Measurements from ENCODE around the gene KASH5. TPM values are rescaled to one million over a fixed set of nuclear protein-coding genes. Genes with fewer than 3 reads are reported as not detected.
"Not testable (repeated sequence)": the region's sequence is repeated elsewhere in the genome, so short reads cannot be mapped to it uniquely, and the experiment has no call there.

KASH5 gene
- total RNA-seq, 1 donor from 2014 or later = not detected

GRCh38 chr19:49363268-49364082, 24.6 kb upstream of the KASH5 start, which contains the start of gene DKKL1:
Gene DKKL1 (plus strand): TSS chr19:49363877. CDS start chr19:49363999, 122 bp downstream.
- H3K27me3 Mint-ChIP-seq (ENCODE audit: low read depth) = no peaks in the 10 kb centered on the region
- H3K4me1 Mint-ChIP-seq (ENCODE audit: low read depth) = peaks cover 12% of the 10 kb centered on the region
- H3K27ac Mint-ChIP-seq (ENCODE audit: unreplicated experiment) = no peak within 1 kb of the TSS

GRCh38 chr19:49364083-49364737, 23.8 kb upstream of the KASH5 start:
- Mint-ChIP-seq H3K4me1 (ENCODE audit: low read depth) (peaks cover 12% of the 10 kb centered on the region), H3K27ac (ENCODE audit: unreplicated experiment) (no peak overlapping the region), H3K36me3 (ENCODE audit: low read depth) (peaks cover 3% of the 10 kb centered on the region), H3K4me3 (ENCODE audit: unreplicated experiment) (no peak overlapping the region), H3K9me3 (ENCODE audit: low read depth) (peaks cover 2% of the 10 kb centered on the region), H3K27me3 (ENCODE audit: low read depth) (no peaks in the 10 kb centered on the region)
- TF ChIP-seq CTCF (IDR thresholded peaks at IDR 0.05) = no peak
- no peak for DNase-seq (ENCODE audit: low spot score)

More at GRCh38 chr19:49363268-49364082, 24.6 kb upstream of the KASH5 start, which contains the start of gene DKKL1:
- H3K9me3 Mint-ChIP-seq (ENCODE audit: low read depth) = no peaks in the 10 kb centered on the region
- peak; percentile 58 for TF ChIP-seq CTCF (IDR thresholded peaks at IDR 0.05)
- no peaks in the 10 kb centered on the region for H3K36me3 Mint-ChIP-seq (ENCODE audit: low read depth)
- H3K4me3 Mint-ChIP-seq (ENCODE audit: unreplicated experiment) = no peak within 1 kb of the TSS
- peak; percentile 99 for DNase-seq (ENCODE audit: low spot score)

GRCh38 chr19:49366110-49366509, 21.9 kb upstream of the KASH5 start:
- Mint-ChIP-seq H3K27ac (ENCODE audit: unreplicated experiment) (no peak overlapping the region), H3K9me3 (ENCODE audit: low read depth) (peaks cover 15% of the 10 kb centered on the region), H3K36me3 (ENCODE audit: low read depth) (peaks cover 7% of the 10 kb centered on the region), H3K27me3 (ENCODE audit: low read depth) (no peaks in the 10 kb centered on the region), H3K4me3 (ENCODE audit: unreplicated experiment) (no peak overlapping the region), H3K4me1 (ENCODE audit: low read depth) (peaks cover 1% of the 10 kb centered on the region)
- TF ChIP-seq CTCF (IDR thresholded peaks at IDR 0.05) = no peak
- no peak for DNase-seq (ENCODE audit: low spot score)

GRCh38 chr19:49368711-49369358, 19.2 kb upstream of the KASH5 start:
- no peak for TF ChIP-seq CTCF (IDR thresholded peaks at IDR 0.05)
- no peaks in the 10 kb centered on the region for H3K4me1 Mint-ChIP-seq (ENCODE audit: low read depth)

GRCh38 chr19:49371184-49371583, 16.9 kb upstream of the KASH5 start:
- no peak overlapping the region for H3K4me3 Mint-ChIP-seq (ENCODE audit: unreplicated experiment)

More at GRCh38 chr19:49368711-49369358, 19.2 kb upstream of the KASH5 start:
- Mint-ChIP-seq H3K4me3 (ENCODE audit: unreplicated experiment) (no peak overlapping the region), H3K27me3 (ENCODE audit: low read depth) (no peaks in the 10 kb centered on the region), H3K27ac (ENCODE audit: unreplicated experiment) (no peak overlapping the region), H3K36me3 (ENCODE audit: low read depth) (peaks cover 7% of the 10 kb centered on the region), H3K9me3 (ENCODE audit: low read depth) (peaks cover 15% of the 10 kb centered on the region)
- no peak for DNase-seq (ENCODE audit: low spot score)

GRCh38 chr19:49373174-49373573, 14.9 kb upstream of the KASH5 start:
- H3K27me3 Mint-ChIP-seq (ENCODE audit: low read depth) = not testable (repeated sequence)

More at GRCh38 chr19:49371184-49371583, 16.9 kb upstream of the KASH5 start:
- DNase-seq (ENCODE audit: low spot score) = no peak
- peaks cover 7% of the 10 kb centered on the region for H3K36me3 Mint-ChIP-seq (ENCODE audit: low read depth)
- H3K4me1 Mint-ChIP-seq (ENCODE audit: low read depth) = no peaks in the 10 kb centered on the region
- H3K9me3 Mint-ChIP-seq (ENCODE audit: low read depth) = peaks cover 15% of the 10 kb centered on the region
- H3K27ac Mint-ChIP-seq (ENCODE audit: unreplicated experiment) = no peak overlapping the region
- TF ChIP-seq CTCF (IDR thresholded peaks at IDR 0.05) = no peak
- H3K27me3 Mint-ChIP-seq (ENCODE audit: low read depth) = peaks cover 1% of the 10 kb centered on the region

More at GRCh38 chr19:49373174-49373573, 14.9 kb upstream of the KASH5 start:
- not testable (repeated sequence) for H3K36me3 Mint-ChIP-seq (ENCODE audit: low read depth); H3K4me3 Mint-ChIP-seq (ENCODE audit: unreplicated experiment); H3K4me1 Mint-ChIP-seq (ENCODE audit: low read depth); DNase-seq (ENCODE audit: low spot score); H3K27ac Mint-ChIP-seq (ENCODE audit: unreplicated experiment)
- peaks cover 15% of the 10 kb centered on the region for H3K9me3 Mint-ChIP-seq (ENCODE audit: low read depth)

Measured in chondrocyte (in vitro differentiated cells).